K562 (cell line): ENCODE data around the gene TDRD3. TPM values are rescaled to one million over a fixed set of nuclear protein-coding genes. Genes with fewer than 3 reads are reported as not detected.

ENCODE experiments used
- ARNT ChIP-seq, 2 experiments: fragments of 450-650 bp; IDR thresholded peaks; 2 replicates each; pipeline ENCODE4 v1.6.1; 2016; ENCODE audit warnings: mild to moderate bottlenecking in 1 of 2
- ATF7 ChIP-seq: fragments of 450-650 bp; IDR thresholded peaks from 2 replicates; pipeline ENCODE4 v1.7.1; 2014; ENCODE audit warnings: mild to moderate bottlenecking, moderate library complexity
- DACH1 ChIP-seq: fragments of 450-650 bp; IDR thresholded peaks from 2 replicates; pipeline ENCODE4 v1.6.1; 2018; ENCODE audit not compliant: partially characterized antibody
- JUNB ChIP-seq: fragments of 450-650 bp; formaldehyde crosslinking; conservative IDR thresholded peaks from 2 replicates; pipeline ENCODE4 v1.4.0; 2020; ENCODE audit warnings: mild to moderate bottlenecking
- LCOR ChIP-seq: sonication (generic); formaldehyde crosslinking; IDR thresholded peaks from 2 replicates; pipeline ENCODE4 v1.8.0; 2022; ENCODE audit warnings: mild to moderate bottlenecking, missing genetic modification reagents
- NR2C2 ChIP-seq, 2 experiments: fragments of 200-800 bp in 1 of 2; sonication (Bioruptor generic) in 1 of 2; sonication (generic) in 1 of 2; formaldehyde crosslinking in 1 of 2; IDR thresholded peaks; 2 replicates each; pipeline versions ENCODE4 v1.6.1 to v1.8.0; 2016 to 2022; ENCODE audit warnings: mild to moderate bottlenecking in 1 of 2, missing compliant biosample characterization in 1 of 2, missing genetic modification characterization in 1 of 2, missing genetic modification reagents in 1 of 2
- RBM25 ChIP-seq: fragments of 200-400 bp; formaldehyde crosslinking; IDR thresholded peaks from 2 replicates; pipeline ENCODE4 v1.6.1; 2018; ENCODE audit warnings: low read length, low read depth, moderate library complexity; ENCODE audit not compliant: severe bottlenecking
- RUNX1 ChIP-seq: sonication (generic); IDR thresholded peaks from 2 replicates; pipeline ENCODE4 v1.6.1; 2016; ENCODE audit warnings: antibody characterized with exemption, low read depth
- SIX5 ChIP-seq, 2 experiments: IDR thresholded peaks; 2 replicates each; pipeline ENCODE4 v1.6.1; 2011; ENCODE audit warnings: low read length in 2 of 2, borderline replicate concordance in 1 of 2, low read depth in 1 of 2, mild to moderate bottlenecking in 1 of 2, moderate library complexity in 1 of 2; ENCODE audit not compliant: insufficient read depth in 1 of 2
- ZNF175 ChIP-seq: fragments of 200-800 bp; sonication (Bioruptor generic); IDR thresholded peaks from 2 replicates; pipeline ENCODE4 v1.6.1; 2016; ENCODE audit warnings: low read depth, mild to moderate bottlenecking, missing genetic modification characterization, missing compliant biosample characterization
- ZNF384 ChIP-seq: IDR thresholded peaks from 2 replicates; pipeline ENCODE4 v1.6.1; 2012; ENCODE audit warnings: low read depth, low read length, improper control_type of control experiment
- polyA plus RNA-seq, 8 experiments: library from polyadenylated mRNA; depleted of rRNA in 4 of 8; stranded (reverse) in 5 of 8; unstranded in 3 of 8; fragments of >200 nt; fragmentation: Nextera tagmentation in 2 of 8; fragmentation: Illumina TruSeq in 1 of 8; extraction: Ambion mirVana in 2 of 8; extraction: Trizol in 1 of 8; gene quantifications; 2 replicates each; pipeline versions ENCODE4 v1.2.1 to v1.2.3, GENCODE V29; 2011 to 2014; ENCODE audit warnings: inconsistent platforms in 1 of 8, missing spikeins in 1 of 8
- total RNA-seq, 7 experiments: library from RNA; depleted of rRNA in 6 of 7; stranded (reverse); fragments of >200 nt in 6 of 7; fragmentation: Illumina TruSeq in 2 of 7; extraction: Trizol in 2 of 7; gene quantifications; 2 replicates each; pipeline versions ENCODE4 v1.2.1 to v1.2.3, GENCODE V29; 2011 to 2021; ENCODE audit warnings: low replicate concordance in 1 of 7
- TF ChIP-seq, protein P1 (sequence below), 2 experiments: fragments of 450-650 bp in 1 of 2; sonication (generic) in 1 of 2; formaldehyde crosslinking in 1 of 2; IDR thresholded peaks; 2 replicates each; pipeline versions ENCODE4 v1.7.1 to v1.9.0; 2016 to 2022; ENCODE audit warnings: inconsistent platforms in 1 of 2, mild to moderate bottlenecking in 1 of 2, missing genetic modification reagents in 1 of 2

TDRD3 gene
- total and polyA plus RNA-seq, 9 of the 15 experiments (the other 6 are each of a cell fraction or from before 2014, with no cell fraction given), result 3.6 to 16.4 (median 9.5) TPM

GRCh38 chr13:60395971-60396782, 843 bp upstream of the TDRD3 start (continued):
- TF ChIP-seq ATF7 (peak; percentile 20; the same call in 1 of the 2 replicates), RUNX1 (no peak), NR2C2 (CRISPR knock-in tag; IDR thresholded peaks at IDR 0.05) (no peak), NR2C2 (tag; IDR thresholded peaks at IDR 0.05) (peak; percentile 77), ZNF175 (CRISPR knock-in tag) (peak; percentile 47; the same call in 1 of the 2 replicates), ARNT (IDR thresholded peaks at IDR 0.05) (no peak), JUNB (no peak), ZNF384 (no peak), DACH1 (no peak), SIX5 (IDR thresholded peaks at IDR 0.05; ENCODE audit: borderline replicate concordance in 1 of 2, insufficient read depth in 1 of 2, low read depth in 1 of 2, low read length in 2 of 2) (no peak), RBM25 (peak; percentile 51), LCOR (no peak)
- TF ChIP-seq, protein P1, sequence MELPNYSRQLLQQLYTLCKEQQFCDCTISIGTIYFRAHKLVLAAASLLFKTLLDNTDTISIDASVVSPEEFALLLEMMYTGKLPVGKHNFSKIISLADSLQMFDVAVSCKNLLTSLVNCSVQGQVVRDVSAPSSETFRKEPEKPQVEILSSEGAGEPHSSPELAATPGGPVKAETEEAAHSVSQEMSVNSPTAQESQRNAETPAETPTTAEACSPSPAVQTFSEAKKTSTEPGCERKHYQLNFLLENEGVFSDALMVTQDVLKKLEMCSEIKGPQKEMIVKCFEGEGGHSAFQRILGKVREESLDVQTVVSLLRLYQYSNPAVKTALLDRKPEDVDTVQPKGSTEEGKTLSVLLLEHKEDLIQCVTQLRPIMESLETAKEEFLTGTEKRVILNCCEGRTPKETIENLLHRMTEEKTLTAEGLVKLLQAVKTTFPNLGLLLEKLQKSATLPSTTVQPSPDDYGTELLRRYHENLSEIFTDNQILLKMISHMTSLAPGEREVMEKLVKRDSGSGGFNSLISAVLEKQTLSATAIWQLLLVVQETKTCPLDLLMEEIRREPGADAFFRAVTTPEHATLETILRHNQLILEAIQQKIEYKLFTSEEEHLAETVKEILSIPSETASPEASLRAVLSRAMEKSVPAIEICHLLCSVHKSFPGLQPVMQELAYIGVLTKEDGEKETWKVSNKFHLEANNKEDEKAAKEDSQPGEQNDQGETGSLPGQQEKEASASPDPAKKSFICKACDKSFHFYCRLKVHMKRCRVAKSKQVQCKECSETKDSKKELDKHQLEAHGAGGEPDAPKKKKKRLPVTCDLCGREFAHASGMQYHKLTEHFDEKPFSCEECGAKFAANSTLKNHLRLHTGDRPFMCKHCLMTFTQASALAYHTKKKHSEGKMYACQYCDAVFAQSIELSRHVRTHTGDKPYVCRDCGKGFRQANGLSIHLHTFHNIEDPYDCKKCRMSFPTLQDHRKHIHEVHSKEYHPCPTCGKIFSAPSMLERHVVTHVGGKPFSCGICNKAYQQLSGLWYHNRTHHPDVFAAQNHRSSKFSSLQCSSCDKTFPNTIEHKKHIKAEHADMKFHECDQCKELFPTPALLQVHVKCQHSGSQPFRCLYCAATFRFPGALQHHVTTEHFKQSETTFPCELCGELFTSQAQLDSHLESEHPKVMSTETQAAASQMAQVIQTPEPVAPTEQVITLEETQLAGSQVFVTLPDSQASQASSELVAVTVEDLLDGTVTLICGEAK (IDR thresholded peaks at IDR 0.05), result peak; percentile 76
- TF ChIP-seq, protein P1 (CRISPR knock-in tag; IDR thresholded peaks at IDR 0.05), result no peak
